HL-60 (cell line): ENCODE results near the gene CACNA1H.

ENCODE experiments used
- DNase-seq, 2 experiments: peaks; one replicate each; pipeline ENCODE4 v3.0.0-alpha.2; 2010 to 2020; ENCODE audit warnings: low read depth in 1 of 2, low spot score in 1 of 2
- H3K27ac ChIP-seq: fragments of 250-450 bp; sonication (Bioruptor Pico); replicated peaks from 2 replicates; pipeline ENCODE4 v1.5.1; 2020; ENCODE audit warnings: mild to moderate bottlenecking, moderate library complexity
- H3K27me3 ChIP-seq: fragments of 250-450 bp; sonication (Bioruptor Pico); 2 replicates; pipeline ENCODE4 v1.5.1; 2021; ENCODE audit warnings: mild to moderate bottlenecking, moderate library complexity; ENCODE audit not compliant: insufficient read depth, poor library complexity, severe bottlenecking
- H3K4me3 ChIP-seq: replicated peaks from 2 replicates; pipeline ENCODE4 v1.5.1; 2011; ENCODE audit warnings: mild to moderate bottlenecking, control low read depth, low read length; ENCODE audit not compliant: insufficient read depth
- GABPA ChIP-seq: IDR thresholded peaks from 2 replicates; pipeline ENCODE4 v1.6.1; 2012; ENCODE audit warnings: low read depth
- POLR2AphosphoS5 ChIP-seq: IDR thresholded peaks from 2 replicates; pipeline ENCODE4 v1.6.1; 2012; ENCODE audit warnings: low read depth
- REST ChIP-seq: IDR thresholded peaks from 2 replicates; pipeline ENCODE4 v1.6.1; 2012; ENCODE audit warnings: low read depth; ENCODE audit not compliant: insufficient replicate concordance
- SPI1 ChIP-seq: IDR thresholded peaks from 2 replicates; pipeline ENCODE4 v1.6.1; 2012; ENCODE audit warnings: low read depth, mild to moderate bottlenecking, borderline replicate concordance
- TF ChIP-seq, protein P1 (sequence below): IDR thresholded peaks from one replicate; pipeline ENCODE4 v1.5.1; 2011; ENCODE audit warnings: low read length, control low read depth, inconsistent platforms; ENCODE audit not compliant: insufficient read depth

Gene CACNA1H

GRCh38 chr16:1144476-1145382 is 8.2 kb upstream of the CACNA1H start:
- Histone ChIP-seq H3K4me3 (no peak overlapping the region), H3K27me3 (no peaks in the 10 kb centered on the region), H3K27ac (no peak overlapping the region)
- TF ChIP-seq REST = no peak
- TF ChIP-seq, protein P1, sequence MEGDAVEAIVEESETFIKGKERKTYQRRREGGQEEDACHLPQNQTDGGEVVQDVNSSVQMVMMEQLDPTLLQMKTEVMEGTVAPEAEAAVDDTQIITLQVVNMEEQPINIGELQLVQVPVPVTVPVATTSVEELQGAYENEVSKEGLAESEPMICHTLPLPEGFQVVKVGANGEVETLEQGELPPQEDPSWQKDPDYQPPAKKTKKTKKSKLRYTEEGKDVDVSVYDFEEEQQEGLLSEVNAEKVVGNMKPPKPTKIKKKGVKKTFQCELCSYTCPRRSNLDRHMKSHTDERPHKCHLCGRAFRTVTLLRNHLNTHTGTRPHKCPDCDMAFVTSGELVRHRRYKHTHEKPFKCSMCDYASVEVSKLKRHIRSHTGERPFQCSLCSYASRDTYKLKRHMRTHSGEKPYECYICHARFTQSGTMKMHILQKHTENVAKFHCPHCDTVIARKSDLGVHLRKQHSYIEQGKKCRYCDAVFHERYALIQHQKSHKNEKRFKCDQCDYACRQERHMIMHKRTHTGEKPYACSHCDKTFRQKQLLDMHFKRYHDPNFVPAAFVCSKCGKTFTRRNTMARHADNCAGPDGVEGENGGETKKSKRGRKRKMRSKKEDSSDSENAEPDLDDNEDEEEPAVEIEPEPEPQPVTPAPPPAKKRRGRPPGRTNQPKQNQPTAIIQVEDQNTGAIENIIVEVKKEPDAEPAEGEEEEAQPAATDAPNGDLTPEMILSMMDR = no peak
- TF ChIP-seq SPI1 = no peak
- no peak for DNase-seq

GRCh38 chr16:1145383-1146100 is 7.4 kb upstream of the CACNA1H start:
- Histone ChIP-seq H3K27ac (no peak overlapping the region), H3K27me3 (no peaks in the 10 kb centered on the region), H3K4me3 (no peak overlapping the region)
- no peak for DNase-seq
- TF ChIP-seq GABPA = no peak

DNA sequence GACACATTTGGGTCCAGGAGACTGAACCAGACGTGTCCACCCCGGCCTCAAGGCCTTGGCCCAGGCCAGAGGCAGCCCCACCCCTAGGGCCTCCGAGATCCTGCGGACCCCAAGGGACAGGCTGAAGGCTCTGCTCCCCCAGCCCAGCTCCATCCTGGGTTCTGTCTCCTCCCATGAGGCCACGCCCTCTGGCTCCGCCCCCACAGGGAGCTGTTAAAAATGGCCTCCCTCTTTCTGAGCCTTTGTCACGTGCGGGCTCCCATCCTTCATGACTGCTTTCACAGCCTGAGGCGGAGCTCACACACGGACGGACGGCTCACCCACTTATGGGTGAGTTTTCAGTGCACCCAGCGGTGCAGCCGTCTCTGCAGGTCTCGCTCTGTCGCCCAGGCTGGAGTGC is 6.5 kb upstream of the CACNA1H start:
- peaks cover 5% of the 10 kb centered on the region for H3K27me3 ChIP-seq
- TF ChIP-seq GABPA = no peak
- TF ChIP-seq REST = no peak
- TF ChIP-seq, protein P1 = no peak
- TF ChIP-seq POLR2AphosphoS5 = no peak
- TF ChIP-seq SPI1 = no peak
- no peak overlapping the region for H3K4me3 ChIP-seq
- H3K27ac ChIP-seq = no peak overlapping the region
- DNase-seq = no peak

- H3K27me3 ChIP-seq = peaks cover 11% of the 10 kb centered on the region
- no peak overlapping the region for H3K27ac ChIP-seq
- no peak overlapping the region for H3K4me3 ChIP-seq
- no peak for TF ChIP-seq REST
- no peak for TF ChIP-seq GABPA
- no peak for TF ChIP-seq POLR2AphosphoS5
- TF ChIP-seq SPI1 = no peak
- TF ChIP-seq, protein P1 = no peak
- no peak for DNase-seq
Observed at GRCh38 chr16:1147027-1147426, 5.9 kb upstream of the CACNA1H start.
